ENCODE data around the gene ARHGAP26.

- TF ChIP-seq TAF1 (IDR thresholded peaks at IDR 0.05; ENCODE audit: low read depth) (no peak), POLR2AphosphoS5 (IDR thresholded peaks at IDR 0.05) (no peak), EP300 (conservative IDR thresholded peaks at IDR 0.05; ENCODE audit: poor library complexity, severe bottlenecking) (no peak), RAD21 (conservative IDR thresholded peaks at IDR 0.05) (no peak), SMC3 (conservative IDR thresholded peaks at IDR 0.05; ENCODE audit: poor library complexity) (no peak), EZH2 (IDR thresholded peaks at IDR 0.05; ENCODE audit: borderline replicate concordance, insufficient read depth, low read length, poor library complexity, severe bottlenecking) (no peak)
- TF ChIP-seq, protein P1, sequence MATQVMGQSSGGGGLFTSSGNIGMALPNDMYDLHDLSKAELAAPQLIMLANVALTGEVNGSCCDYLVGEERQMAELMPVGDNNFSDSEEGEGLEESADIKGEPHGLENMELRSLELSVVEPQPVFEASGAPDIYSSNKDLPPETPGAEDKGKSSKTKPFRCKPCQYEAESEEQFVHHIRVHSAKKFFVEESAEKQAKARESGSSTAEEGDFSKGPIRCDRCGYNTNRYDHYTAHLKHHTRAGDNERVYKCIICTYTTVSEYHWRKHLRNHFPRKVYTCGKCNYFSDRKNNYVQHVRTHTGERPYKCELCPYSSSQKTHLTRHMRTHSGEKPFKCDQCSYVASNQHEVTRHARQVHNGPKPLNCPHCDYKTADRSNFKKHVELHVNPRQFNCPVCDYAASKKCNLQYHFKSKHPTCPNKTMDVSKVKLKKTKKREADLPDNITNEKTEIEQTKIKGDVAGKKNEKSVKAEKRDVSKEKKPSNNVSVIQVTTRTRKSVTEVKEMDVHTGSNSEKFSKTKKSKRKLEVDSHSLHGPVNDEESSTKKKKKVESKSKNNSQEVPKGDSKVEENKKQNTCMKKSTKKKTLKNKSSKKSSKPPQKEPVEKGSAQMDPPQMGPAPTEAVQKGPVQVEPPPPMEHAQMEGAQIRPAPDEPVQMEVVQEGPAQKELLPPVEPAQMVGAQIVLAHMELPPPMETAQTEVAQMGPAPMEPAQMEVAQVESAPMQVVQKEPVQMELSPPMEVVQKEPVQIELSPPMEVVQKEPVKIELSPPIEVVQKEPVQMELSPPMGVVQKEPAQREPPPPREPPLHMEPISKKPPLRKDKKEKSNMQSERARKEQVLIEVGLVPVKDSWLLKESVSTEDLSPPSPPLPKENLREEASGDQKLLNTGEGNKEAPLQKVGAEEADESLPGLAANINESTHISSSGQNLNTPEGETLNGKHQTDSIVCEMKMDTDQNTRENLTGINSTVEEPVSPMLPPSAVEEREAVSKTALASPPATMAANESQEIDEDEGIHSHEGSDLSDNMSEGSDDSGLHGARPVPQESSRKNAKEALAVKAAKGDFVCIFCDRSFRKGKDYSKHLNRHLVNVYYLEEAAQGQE (IDR thresholded peaks at IDR 0.05; ENCODE audit: borderline replicate concordance), result no peak
- TF ChIP-seq, protein P2, sequence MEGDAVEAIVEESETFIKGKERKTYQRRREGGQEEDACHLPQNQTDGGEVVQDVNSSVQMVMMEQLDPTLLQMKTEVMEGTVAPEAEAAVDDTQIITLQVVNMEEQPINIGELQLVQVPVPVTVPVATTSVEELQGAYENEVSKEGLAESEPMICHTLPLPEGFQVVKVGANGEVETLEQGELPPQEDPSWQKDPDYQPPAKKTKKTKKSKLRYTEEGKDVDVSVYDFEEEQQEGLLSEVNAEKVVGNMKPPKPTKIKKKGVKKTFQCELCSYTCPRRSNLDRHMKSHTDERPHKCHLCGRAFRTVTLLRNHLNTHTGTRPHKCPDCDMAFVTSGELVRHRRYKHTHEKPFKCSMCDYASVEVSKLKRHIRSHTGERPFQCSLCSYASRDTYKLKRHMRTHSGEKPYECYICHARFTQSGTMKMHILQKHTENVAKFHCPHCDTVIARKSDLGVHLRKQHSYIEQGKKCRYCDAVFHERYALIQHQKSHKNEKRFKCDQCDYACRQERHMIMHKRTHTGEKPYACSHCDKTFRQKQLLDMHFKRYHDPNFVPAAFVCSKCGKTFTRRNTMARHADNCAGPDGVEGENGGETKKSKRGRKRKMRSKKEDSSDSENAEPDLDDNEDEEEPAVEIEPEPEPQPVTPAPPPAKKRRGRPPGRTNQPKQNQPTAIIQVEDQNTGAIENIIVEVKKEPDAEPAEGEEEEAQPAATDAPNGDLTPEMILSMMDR (IDR thresholded peaks at IDR 0.05; ENCODE audit: poor library complexity, severe bottlenecking), result no peak
Measured at GRCh38 chr5:143166661-143167420, 396.7 kb downstream of the ARHGAP26 start.
